ENCODE measurements around the gene CCDC183.

CCDC183 gene

GRCh38 chr9:136808806-136809158 lies 12.6 kb downstream of the CCDC183 start:
- peak; percentile 72 for DNase-seq (ENCODE audit: insufficient read length, low spot score)
- FAIRE-seq: no peak
- no peak for TF ChIP-seq POLR2A (IDR thresholded peaks at IDR 0.05; ENCODE audit: low read depth, low read length)

DNA sequence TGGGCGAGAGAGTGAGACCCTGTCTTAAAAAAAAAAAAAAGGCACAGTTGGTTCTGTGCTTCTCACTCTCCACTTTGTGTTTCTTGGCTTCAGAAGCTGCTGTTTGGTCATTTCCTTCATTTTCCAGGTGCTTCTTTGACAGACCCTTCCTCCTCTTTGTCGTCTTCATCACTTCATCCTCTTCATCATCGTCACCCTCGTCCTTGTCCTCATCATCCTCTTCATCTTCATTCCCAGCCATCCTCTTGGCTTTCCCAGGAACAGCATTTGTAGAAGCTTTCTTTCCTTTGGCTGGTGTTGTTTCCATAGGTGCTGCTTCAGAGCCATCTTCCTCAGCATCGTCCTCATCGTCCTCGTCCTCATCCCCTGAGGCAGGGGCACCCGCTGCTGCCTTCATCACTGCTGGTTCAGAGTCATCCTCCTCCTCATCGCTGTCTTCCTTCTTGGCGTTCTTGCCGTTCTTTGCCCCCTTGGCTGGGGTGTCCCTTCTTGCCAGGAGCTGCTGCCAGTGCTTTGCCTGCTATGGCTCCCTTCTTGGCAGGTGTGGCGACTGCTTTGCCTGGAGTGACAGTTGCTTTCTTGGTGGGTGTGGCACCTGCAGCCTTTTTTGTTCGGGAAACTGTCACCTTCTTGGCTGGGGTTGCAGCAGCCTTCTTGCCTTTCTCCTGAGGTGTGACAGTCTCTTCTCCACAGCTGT lies 18.7 kb downstream of the CCDC183 start:
- no peak for FAIRE-seq
- TF ChIP-seq POLR2A (IDR thresholded peaks at IDR 0.05; ENCODE audit: low read depth, low read length): no peak
- no peak for DNase-seq (ENCODE audit: insufficient read length, low spot score)

DNA sequence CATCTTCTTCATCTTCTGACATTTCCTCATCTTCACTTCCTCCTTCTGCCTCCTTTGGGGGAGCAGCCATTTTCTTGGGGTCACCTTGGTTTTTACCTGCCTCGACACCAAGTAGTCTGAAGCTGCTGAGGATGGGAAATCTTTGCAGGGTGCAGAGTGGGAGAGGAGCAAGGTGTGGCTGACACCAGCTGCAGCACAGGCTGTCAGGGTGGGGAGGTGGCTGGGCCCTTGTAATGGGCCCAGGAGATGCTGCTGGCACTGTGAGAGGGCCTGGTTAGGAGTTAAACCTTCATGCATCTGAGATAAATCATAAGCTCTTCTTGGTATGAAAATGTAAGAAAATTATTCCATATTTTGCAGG lies 19.3 kb downstream of the CCDC183 start:
- FAIRE-seq: no peak
- no peak for TF ChIP-seq POLR2A (IDR thresholded peaks at IDR 0.05; ENCODE audit: low read depth, low read length)
- no peak for DNase-seq (ENCODE audit: insufficient read length, low spot score)

- no peak for FAIRE-seq
- no peak for DNase-seq (ENCODE audit: insufficient read length, low spot score)
- no peak for TF ChIP-seq POLR2A (IDR thresholded peaks at IDR 0.05; ENCODE audit: low read depth, low read length)
These were observed 25.1 kb downstream of the CCDC183 start for GRCh38 chr9:136820971-136821825.

DNA sequence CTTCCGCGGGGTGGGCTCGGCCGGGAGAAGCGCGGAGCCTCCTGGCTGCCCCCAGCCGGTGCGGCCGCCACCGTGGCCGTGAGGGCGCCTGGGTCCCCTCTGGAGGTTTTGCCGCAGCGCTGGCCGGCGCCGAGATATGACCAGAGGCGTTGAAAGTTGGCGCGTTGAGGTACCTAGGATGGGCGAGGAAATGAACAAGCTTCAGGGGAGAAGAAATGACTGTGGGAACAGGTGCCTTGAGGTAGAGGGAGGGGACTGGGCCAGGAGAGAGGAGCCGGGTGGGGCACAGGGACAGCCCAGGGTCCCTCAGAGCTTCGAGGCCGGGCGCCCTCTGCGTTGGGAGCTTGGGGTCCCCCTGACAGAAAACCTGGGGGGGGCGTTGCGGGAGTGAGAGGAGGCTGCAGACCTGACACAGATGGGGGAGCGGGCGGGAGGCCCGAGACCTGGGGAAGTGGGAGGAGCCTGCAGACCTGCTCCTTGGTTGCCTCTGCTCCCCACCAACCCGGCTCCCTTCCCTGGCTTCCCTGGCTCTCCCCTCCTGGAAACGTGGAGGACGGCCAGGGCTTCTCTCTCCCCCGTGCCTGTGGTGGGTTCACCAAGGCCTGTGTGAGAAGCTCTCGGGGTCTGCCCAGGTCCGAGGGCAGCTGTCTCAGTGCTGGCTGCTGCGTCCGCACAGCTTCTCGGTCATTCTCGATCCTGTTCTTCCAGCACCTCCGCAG lies 25.8 kb downstream of the CCDC183 start:
- no peak for DNase-seq (ENCODE audit: insufficient read length, low spot score)
- FAIRE-seq: no peak
- no peak for TF ChIP-seq POLR2A (IDR thresholded peaks at IDR 0.05; ENCODE audit: low read depth, low read length)

- DNase-seq (ENCODE audit: insufficient read length, low spot score): no peak
- FAIRE-seq: no peak
- TF ChIP-seq POLR2A (IDR thresholded peaks at IDR 0.05; ENCODE audit: low read depth, low read length): no peak
These were observed 27.3 kb downstream of the CCDC183 start for GRCh38 chr9:136823136-136824046.

- FAIRE-seq: no peak
- DNase-seq (ENCODE audit: insufficient read length, low spot score): no peak
- TF ChIP-seq POLR2A (IDR thresholded peaks at IDR 0.05; ENCODE audit: low read depth, low read length): no peak
These were observed 28.5 kb downstream of the CCDC183 start for GRCh38 chr9:136824496-136825225.

GRCh38 chr9:136825295-136826187 lies 29.4 kb downstream of the CCDC183 start:
- no peak for TF ChIP-seq POLR2A (IDR thresholded peaks at IDR 0.05; ENCODE audit: low read depth, low read length)
- DNase-seq (ENCODE audit: insufficient read length, low spot score) (no peak), FAIRE-seq (no peak)

- FAIRE-seq (no peak), DNase-seq (ENCODE audit: insufficient read length, low spot score) (no peak)
These were observed 30.0 kb downstream of the CCDC183 start for GRCh38 chr9:136826188-136826541.

GRCh38 chr9:136826703-136827582 lies 30.8 kb downstream of the CCDC183 start:
- TF ChIP-seq POLR2A (IDR thresholded peaks at IDR 0.05; ENCODE audit: low read depth, low read length): no peak
- DNase-seq (ENCODE audit: insufficient read length, low spot score) (no peak), FAIRE-seq (no peak)

More at GRCh38 chr9:136826188-136826541, 30.0 kb downstream of the CCDC183 start:
- TF ChIP-seq POLR2A (IDR thresholded peaks at IDR 0.05; ENCODE audit: low read depth, low read length): no peak

- FAIRE-seq (no peak), DNase-seq (ENCODE audit: insufficient read length, low spot score) (no peak)
- no peak for TF ChIP-seq POLR2A (IDR thresholded peaks at IDR 0.05; ENCODE audit: low read depth, low read length)
These were observed 31.8 kb downstream of the CCDC183 start for GRCh38 chr9:136827794-136828473.
